ENCODE results near the gene ALG1.

GRCh38 chr16:5022521-5022920, 49.1 kb upstream of the ALG1 start:
- TF ChIP-seq CTCF (conservative IDR thresholded peaks at IDR 0.05) = no peak
- TF ChIP-seq ZFX (IDR thresholded peaks at IDR 0.05) = no peak
